Liver (tissue), 9 donors: ENCODE measurements around the gene EMP2. TPM values are rescaled to one million over a fixed set of nuclear protein-coding genes. Genes with fewer than 3 reads are reported as not detected.

Source experiments
- DNase-seq: peaks from one replicate; pipeline ENCODE4 v3.0.0-alpha.2; 2017; ENCODE audit warnings: low spot score
- H3K27ac ChIP-seq, 2 donors: one replicate each; pipeline ENCODE4 v1.7.0; 2013; ENCODE audit warnings: inconsistent platforms in 2 of 2, low read length in 2 of 2, control low read depth in 1 of 2, low read depth in 1 of 2, mild to moderate bottlenecking in 1 of 2
- H3K27me3 ChIP-seq, 4 donors: one replicate each; pipeline versions ENCODE4 v1.6.1 to v1.7.0; 2013; ENCODE audit warnings: low read length in 3 of 4, inconsistent platforms in 1 of 4, mild to moderate bottlenecking in 1 of 4, moderate library complexity in 1 of 4; ENCODE audit not compliant: control insufficient read depth in 4 of 4, insufficient read depth in 4 of 4
- H3K36me3 ChIP-seq, 4 donors: one replicate each; pipeline versions ENCODE4 v1.6.1 to v1.7.0; 2013; ENCODE audit warnings: low read length in 3 of 4, mild to moderate bottlenecking in 3 of 4, low read depth in 1 of 4, moderate library complexity in 1 of 4; ENCODE audit not compliant: control insufficient read depth in 4 of 4, insufficient read depth in 3 of 4
- H3K4me1 ChIP-seq, 4 donors: one replicate each; pipeline versions ENCODE4 v1.6.1 to v1.7.0; 2013; ENCODE audit warnings: low read length in 3 of 4, mild to moderate bottlenecking in 3 of 4, moderate library complexity in 1 of 4; ENCODE audit not compliant: control insufficient read depth in 4 of 4, insufficient read depth in 4 of 4
- H3K4me3 ChIP-seq, 3 donors: one replicate each; pipeline versions ENCODE4 v1.6.1 to v1.7.0; 2013; ENCODE audit warnings: low read length in 3 of 3, control low read depth in 1 of 3, low read depth in 1 of 3, mild to moderate bottlenecking in 1 of 3
- H3K9ac ChIP-seq, 2 donors: one replicate each; pipeline ENCODE4 v1.7.0; 2013; ENCODE audit warnings: low read length in 2 of 2, mild to moderate bottlenecking in 2 of 2, moderate library complexity in 2 of 2, control low read depth in 1 of 2, low read depth in 1 of 2
- H3K9me3 ChIP-seq, 4 donors: one replicate each; pipeline versions ENCODE4 v1.6.1 to v1.7.0; 2013; ENCODE audit warnings: low read length in 3 of 4; ENCODE audit not compliant: control insufficient read depth in 4 of 4
- ATF3 ChIP-seq: IDR thresholded peaks from 2 replicates; pipeline ENCODE4 v1.6.1; 2016; ENCODE audit warnings: antibody characterized with exemption
- CTCF ChIP-seq: fragments of 150-350 bp; IDR thresholded peaks from 2 replicates; pipeline ENCODE4 v1.5.1; 2017; ENCODE audit warnings: improper control_type of control experiment, low read depth, low read length; ENCODE audit not compliant: missing input control
- EGR1 ChIP-seq, 2 donors: IDR thresholded peaks; 2 replicates each; pipeline ENCODE4 v1.6.1; 2016 to 2018; ENCODE audit warnings: antibody characterized with exemption in 2 of 2, low read depth in 2 of 2
- FOXA1 ChIP-seq: IDR thresholded peaks from 2 replicates; pipeline ENCODE4 v1.6.1; 2016; ENCODE audit warnings: antibody characterized with exemption
- FOXA2 ChIP-seq: IDR thresholded peaks from 2 replicates; pipeline ENCODE4 v1.6.1; 2016; ENCODE audit warnings: antibody characterized with exemption
- GABPA ChIP-seq, 2 donors: IDR thresholded peaks in 1 of 2; conservative IDR thresholded peaks in 1 of 2; 2 replicates each; pipeline ENCODE4 v1.6.1; 2016; ENCODE audit warnings: antibody characterized with exemption in 2 of 2, mild to moderate bottlenecking in 1 of 2, moderate library complexity in 1 of 2
- HNF4A ChIP-seq, 2 donors: conservative IDR thresholded peaks; 2 replicates each; pipeline ENCODE4 v1.6.1; 2016; ENCODE audit warnings: antibody characterized with exemption in 2 of 2, mild to moderate bottlenecking in 2 of 2
- HNF4G ChIP-seq: IDR thresholded peaks from 2 replicates; pipeline ENCODE4 v1.6.1; 2016; ENCODE audit warnings: antibody characterized with exemption
- JUND ChIP-seq, 2 donors: IDR thresholded peaks; 2 replicates each; pipeline ENCODE4 v1.6.1; 2016; ENCODE audit warnings: antibody characterized with exemption in 2 of 2
- MAX ChIP-seq: IDR thresholded peaks from 2 replicates; pipeline ENCODE4 v1.6.1; 2016; ENCODE audit warnings: antibody characterized with exemption
- NR2F2 ChIP-seq: IDR thresholded peaks from 2 replicates; pipeline ENCODE4 v1.6.1; 2016; ENCODE audit warnings: antibody characterized with exemption
- RAD21 ChIP-seq, 2 donors: IDR thresholded peaks; 2 replicates each; pipeline ENCODE4 v1.6.1; 2016; ENCODE audit warnings: antibody characterized with exemption in 2 of 2, mild to moderate bottlenecking in 2 of 2
- REST ChIP-seq: IDR thresholded peaks from 2 replicates; pipeline ENCODE4 v1.6.1; 2016; ENCODE audit warnings: antibody characterized with exemption, mild to moderate bottlenecking
- RXRA ChIP-seq, 2 donors: IDR thresholded peaks; 2 replicates each; pipeline ENCODE4 v1.6.1; 2017 to 2018; ENCODE audit warnings: antibody characterized with exemption in 2 of 2, mild to moderate bottlenecking in 1 of 2
- SP1 ChIP-seq: IDR thresholded peaks from 2 replicates; pipeline ENCODE4 v1.6.1; 2018; ENCODE audit warnings: antibody characterized with exemption, mild to moderate bottlenecking
- TAF1 ChIP-seq: conservative IDR thresholded peaks from 2 replicates; pipeline ENCODE4 v1.6.1; 2016; ENCODE audit warnings: antibody characterized with exemption, mild to moderate bottlenecking
- YY1 ChIP-seq: IDR thresholded peaks from 2 replicates; pipeline ENCODE4 v1.6.1; 2016; ENCODE audit warnings: antibody characterized with exemption, mild to moderate bottlenecking
- ZBTB33 ChIP-seq: IDR thresholded peaks from 2 replicates; pipeline ENCODE4 v1.6.1; 2016; ENCODE audit warnings: antibody characterized with exemption
- WGBS: extraction: QIAGEN DNeasy Blood & Tissue Kit; methylation state at CpG from one replicate; pipeline ENCODE4 v1.1.7; 2013; 5-methylcytosine and 5-hydroxymethylcytosine counted together
- polyA plus RNA-seq, 2 donors: library from polyadenylated mRNA; stranded (reverse) in 1 of 2; unstranded in 1 of 2; fragments of 200-250 nt in 1 of 2; fragments of >200 nt in 1 of 2; fragmentation: Nextera tagmentation in 1 of 2; extraction: Ambion mirVana in 1 of 2; gene quantifications; one replicate each; pipeline versions ENCODE4 v1.2.1 to v1.2.3, GENCODE V29; 2013 to 2015
- total RNA-seq, 2 donors: library from RNA; depleted of rRNA; stranded (reverse); fragments of >200 nt; gene quantifications; one replicate each; pipeline ENCODE4 v1.2.3, GENCODE V29; 2014
- donor health status: healthy.
- donor health status: healthy.
- donor health status: healthy.
- donor health status: healthy.
- donor health status: healthy.

Gene EMP2
- total RNA-seq = 10 to 100 TPM in 1 of 2 donors, 1 to 10 TPM in 1; 6.2 to 66.9 TPM
- polyA plus RNA-seq = 100 to 1,000 TPM in 1 of 2 donors, 10 to 100 TPM in 1; 66.6 to 138 TPM

- TF ChIP-seq GABPA (IDR thresholded peaks at IDR 0.05 in 1 of 2, conservative IDR thresholded peaks at IDR 0.05 in 1 of 2) = no peak
- no peak for TF ChIP-seq HNF4G
- no peak for TF ChIP-seq TAF1
- no peak for TF ChIP-seq ATF3
- TF ChIP-seq JUND (IDR thresholded peaks at IDR 0.05) = no peak
- TF ChIP-seq RAD21 (IDR thresholded peaks at IDR 0.05) = peak; percentile 49 to 64
- TF ChIP-seq MAX = no peak
- peak in 1 of 2 donors; percentile 65 for TF ChIP-seq EGR1 (IDR thresholded peaks at IDR 0.05; ENCODE audit: low read depth in 2 of 2)
- peak; percentile 55 for TF ChIP-seq CTCF
- TF ChIP-seq NR2F2 = no peak
- no peak for TF ChIP-seq FOXA1
- no peak for TF ChIP-seq FOXA2
- TF ChIP-seq YY1 = no peak
- peak in 1 of 2 donors; percentile 27 for TF ChIP-seq HNF4A (conservative IDR thresholded peaks at IDR 0.05)
- TF ChIP-seq RXRA (IDR thresholded peaks at IDR 0.05) = peak in 1 of 2 donors; percentile 6
- TF ChIP-seq ZBTB33 = no peak
- TF ChIP-seq SP1 = peak; percentile 40
- TF ChIP-seq REST = peak; percentile 38
- H3K4me3 ChIP-seq = peak within 1 kb of the TSS; percentile 63 to 88 (median 86)
- H3K9me3 ChIP-seq = no peaks in the 10 kb centered on the region
- H3K27ac ChIP-seq = peak within 1 kb of the TSS; percentile 65 to 84
- peaks cover 0 to 20% (median 8%) of the 10 kb centered on the region in 4 donors for H3K4me1 ChIP-seq
- WGBS = under 1% methylated on average over 91 of the region's 91 CpGs
- DNase-seq = peak; percentile 61
- no peaks in the 10 kb centered on the region for H3K27me3 ChIP-seq
- H3K9ac ChIP-seq = peak within 1 kb of the TSS; percentile 24 to 86
- H3K36me3 ChIP-seq = no peaks in the 10 kb centered on the region
These were observed at the start of gene EMP2 for GRCh38 chr16:10579965-10580882. EMP2 (minus strand) TSS chr16:10580598; CDS start chr16:10547617, 32,981 bp downstream.
